HG03108 (cell line): ENCODE data around the gene NDUFB2.
"Not testable (repeated sequence)": the region's sequence is repeated elsewhere in the genome, so short reads cannot be mapped to it uniquely, and the experiment has no call there.

Experiments
- ATAC-seq: cut with Tn5 transposase; IDR thresholded peaks from one replicate; pipeline ENCODE4 v1.9.1; 2021; ENCODE audit warnings: moderate library complexity; ENCODE audit not compliant: unreplicated experiment

The NDUFB2 gene

DNA sequence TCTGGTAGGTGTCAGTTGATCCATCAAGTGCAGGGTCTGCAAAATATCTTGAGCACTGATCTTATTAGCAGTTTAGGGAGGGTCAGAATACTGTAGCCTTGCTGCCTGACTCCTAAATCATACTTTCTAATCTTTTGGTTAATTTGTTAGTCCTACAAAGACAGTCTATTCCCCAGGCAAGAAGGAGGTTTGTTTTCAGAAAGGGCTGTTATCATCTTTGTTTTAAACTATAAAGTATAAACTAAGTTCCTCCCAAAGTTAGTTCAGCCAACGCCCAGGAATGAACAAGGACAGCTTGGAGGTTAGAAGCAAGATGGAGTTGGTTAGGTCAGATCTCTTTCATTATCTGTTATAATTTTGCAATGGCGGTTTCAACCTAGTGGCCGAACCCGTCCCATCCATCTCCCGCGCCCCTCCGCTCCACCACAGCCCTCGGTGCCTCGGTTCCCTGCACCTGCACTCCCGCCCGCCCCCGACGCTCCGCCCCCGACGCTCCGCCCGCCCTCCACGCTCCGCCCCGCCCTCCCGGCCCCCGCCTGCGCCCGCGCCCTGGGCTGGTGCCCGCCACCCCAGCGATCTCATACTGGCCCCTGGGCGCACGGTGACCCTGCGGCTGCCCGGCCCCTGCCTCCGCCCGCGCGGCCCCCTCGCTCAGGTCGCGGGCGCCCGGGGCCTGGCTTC is 24.0 kb upstream of the NDUFB2 start, which contains the start of gene ADCK2:
TSS of gene ADCK2 (plus strand) at position 564 of the 681 bp plus-strand sequence. CDS start 386 bp downstream, outside the sequence.
- ATAC-seq = peak; percentile 43

DNA sequence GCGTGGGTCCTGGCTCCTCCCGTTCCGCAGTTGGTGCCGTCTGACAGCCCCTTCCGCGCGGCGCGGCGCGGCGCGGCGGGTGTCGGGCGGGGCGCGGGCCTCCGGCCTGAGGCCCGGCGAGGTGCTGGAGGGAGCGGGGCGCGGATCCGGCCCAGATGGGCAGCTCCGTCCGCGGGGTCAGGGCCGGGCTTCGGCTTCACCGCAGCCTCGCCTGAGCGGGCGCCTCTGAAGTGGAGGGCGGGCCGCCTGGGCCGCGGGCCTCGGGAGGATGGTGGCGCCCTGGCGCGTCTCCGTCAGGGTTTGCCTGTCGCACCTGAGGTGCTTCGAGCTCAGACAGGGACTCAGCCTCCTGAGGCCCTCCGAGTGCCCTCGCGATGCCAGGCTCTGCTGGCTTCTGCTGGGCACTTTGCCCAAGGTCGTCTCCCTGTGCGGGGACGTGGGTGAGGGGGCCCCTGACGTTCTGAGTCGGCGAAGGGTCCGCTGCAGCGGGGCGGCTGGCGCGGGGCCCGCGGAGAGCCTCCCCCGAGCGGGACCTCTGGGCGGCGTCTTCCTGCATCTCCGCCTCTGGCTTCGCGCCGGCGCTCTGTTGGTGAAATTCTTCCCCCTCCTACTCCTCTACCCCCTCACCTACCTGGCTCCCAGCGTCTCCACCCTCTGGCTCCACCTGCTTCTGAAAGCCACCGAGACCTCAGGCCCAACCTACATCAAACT is 23.3 kb upstream of the NDUFB2 start:
- peak; percentile 32 for ATAC-seq

DNA sequence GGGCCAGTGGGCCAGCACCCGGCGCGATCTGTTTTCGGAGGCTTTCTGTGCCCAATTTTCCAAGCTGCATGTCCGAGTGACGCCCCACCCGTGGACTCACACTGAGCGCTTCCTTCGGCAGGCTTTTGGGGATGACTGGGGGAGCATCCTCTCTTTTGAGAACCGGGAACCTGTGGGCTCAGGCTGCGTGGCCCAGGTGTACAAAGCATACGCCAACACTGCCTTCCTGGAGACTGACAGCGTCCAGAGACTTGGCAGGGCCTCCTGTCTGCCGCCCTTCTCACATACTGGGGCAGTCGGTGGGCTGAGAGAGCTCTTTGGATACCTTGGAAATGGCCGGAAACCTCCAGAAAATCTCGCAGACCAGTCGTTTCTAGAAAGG is 22.7 kb upstream of the NDUFB2 start:
- no peak for ATAC-seq

DNA sequence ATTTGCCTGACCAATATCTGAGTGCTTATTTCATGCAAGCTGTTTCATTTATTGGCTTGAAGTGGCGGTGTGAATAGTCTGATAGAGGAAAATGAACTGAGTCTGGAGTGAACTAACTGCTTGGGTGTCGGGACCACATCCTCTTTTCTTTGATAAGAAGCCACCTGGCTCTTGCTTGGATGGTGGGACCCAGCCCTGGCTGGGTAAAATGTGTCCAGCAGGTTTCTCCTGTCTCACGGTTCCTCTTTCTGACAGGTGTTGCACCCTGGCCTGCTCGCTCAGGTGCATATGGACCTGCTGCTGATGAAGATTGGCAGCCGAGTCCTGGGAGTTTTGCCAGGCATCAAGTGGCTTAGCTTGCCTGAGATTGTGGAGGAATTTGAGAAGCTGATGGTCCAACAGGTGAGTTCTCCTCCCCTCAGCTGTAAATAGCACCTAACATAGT is 22.1 kb upstream of the NDUFB2 start:
- ATAC-seq = no peak

DNA sequence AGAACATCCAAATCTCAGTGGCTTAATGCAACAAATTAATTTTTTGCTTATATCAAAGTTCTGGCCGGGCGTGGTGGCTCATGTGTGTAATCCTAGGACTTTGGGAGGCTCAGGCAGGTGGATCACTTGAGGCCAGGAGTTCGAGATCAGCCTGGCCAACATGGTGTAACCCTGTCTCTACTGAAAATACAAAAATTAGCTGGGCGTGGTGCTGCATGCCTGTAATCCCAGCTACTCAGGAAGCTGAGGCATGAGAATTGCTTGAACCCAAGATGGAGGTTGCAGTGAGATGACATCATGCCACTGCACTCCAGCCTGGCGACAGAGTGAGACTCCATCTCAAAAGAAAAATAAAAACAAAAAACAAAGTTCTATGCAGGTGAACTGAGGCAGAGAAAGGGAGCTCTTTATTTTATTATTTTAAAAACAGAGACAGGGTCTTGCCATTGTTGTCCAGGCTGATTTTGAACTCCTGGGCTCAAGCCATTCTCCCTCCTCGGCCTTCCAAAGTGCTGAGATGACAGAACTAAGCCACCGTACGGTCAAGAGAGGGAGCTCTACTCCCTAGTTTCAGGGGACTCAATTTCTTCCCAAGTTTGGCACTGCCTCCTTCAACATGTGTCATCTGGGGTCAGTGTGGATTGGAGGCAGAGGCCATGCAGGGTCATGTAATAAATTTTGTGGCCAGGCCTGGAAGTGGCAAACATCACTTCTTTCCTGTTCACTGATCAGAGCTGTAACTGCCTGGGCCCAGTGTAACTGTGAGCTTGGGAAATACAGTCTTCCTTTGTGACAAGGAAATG is 21.4 kb upstream of the NDUFB2 start:
- ATAC-seq = no peak

DNA sequence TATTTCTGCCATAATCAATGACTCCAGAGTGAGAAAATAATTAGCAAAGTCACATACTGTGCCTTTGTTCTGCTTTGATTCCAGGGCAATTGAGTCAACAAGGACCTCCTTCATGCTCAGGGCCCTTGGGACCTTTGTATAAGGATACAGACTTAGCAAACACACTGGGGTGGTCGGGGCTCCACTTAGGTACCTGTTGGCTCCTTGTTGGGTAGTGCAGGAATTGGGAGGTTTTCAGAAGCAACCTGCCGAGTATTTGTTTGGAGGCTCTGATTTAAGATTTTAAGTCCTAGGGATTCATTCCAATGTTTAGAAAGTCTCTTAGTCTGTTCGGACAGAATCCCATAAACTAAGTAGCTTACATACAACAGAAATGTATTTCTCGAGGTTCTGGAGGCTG is 20.8 kb upstream of the NDUFB2 start:
- no peak for ATAC-seq

DNA sequence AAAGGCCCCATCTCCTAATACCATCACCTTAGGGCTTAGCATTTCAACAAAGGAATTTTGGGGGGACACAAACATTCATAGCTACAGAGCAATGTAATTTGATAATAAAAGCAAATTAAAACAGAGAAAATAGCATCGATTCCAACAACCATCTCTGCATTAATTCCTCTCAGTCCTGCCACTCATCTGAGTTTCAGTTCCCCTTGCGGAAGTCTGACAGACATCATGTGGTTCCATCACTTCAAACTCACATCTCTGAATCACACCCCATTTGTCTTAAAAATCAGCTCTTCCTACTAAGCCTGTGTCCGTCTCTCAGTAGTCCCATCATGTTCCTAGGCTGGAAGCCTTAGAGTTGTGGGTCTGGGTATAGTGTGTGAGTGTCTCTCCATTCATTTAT is 20.2 kb upstream of the NDUFB2 start:
- peak; percentile 48 for ATAC-seq

DNA sequence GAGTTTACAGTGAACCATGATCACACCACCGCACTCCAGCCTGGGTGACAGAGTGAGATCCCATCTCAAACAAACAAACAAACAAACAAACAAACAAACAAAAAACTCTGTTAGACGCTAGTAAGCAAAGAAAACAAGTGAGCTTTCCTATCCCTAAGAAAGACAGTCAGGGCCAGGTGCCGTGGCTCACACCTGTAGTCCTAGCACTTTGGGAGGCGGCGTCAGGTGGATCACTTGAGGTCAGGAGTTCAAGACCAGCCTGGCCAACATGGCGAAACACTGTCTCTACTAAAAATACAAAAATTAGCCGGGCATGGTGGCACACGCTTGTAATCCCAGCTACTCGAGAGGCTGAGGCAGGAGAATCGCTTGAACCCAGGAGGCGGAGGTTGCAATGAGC is 19.6 kb upstream of the NDUFB2 start:
- ATAC-seq = not testable (repeated sequence)

DNA sequence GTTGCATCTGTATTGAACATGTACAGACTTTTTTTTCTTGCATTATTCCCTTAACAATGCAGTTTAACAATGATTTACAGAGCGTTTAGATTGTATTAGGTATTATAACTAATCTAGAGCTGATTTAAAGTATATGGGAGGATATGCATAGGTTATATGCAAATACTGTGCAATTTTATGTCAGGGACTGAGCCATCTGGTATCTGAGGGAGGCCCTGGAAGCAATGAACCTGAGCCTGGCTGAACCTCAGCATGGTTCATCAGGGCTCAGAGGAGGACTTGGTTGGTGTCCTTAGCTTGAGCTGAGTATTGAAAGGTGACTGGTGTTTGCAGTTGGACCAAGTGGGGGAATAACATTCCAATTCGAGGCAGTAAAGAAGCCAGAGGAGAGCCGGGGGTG is 19.0 kb upstream of the NDUFB2 start:
- ATAC-seq = no peak

DNA sequence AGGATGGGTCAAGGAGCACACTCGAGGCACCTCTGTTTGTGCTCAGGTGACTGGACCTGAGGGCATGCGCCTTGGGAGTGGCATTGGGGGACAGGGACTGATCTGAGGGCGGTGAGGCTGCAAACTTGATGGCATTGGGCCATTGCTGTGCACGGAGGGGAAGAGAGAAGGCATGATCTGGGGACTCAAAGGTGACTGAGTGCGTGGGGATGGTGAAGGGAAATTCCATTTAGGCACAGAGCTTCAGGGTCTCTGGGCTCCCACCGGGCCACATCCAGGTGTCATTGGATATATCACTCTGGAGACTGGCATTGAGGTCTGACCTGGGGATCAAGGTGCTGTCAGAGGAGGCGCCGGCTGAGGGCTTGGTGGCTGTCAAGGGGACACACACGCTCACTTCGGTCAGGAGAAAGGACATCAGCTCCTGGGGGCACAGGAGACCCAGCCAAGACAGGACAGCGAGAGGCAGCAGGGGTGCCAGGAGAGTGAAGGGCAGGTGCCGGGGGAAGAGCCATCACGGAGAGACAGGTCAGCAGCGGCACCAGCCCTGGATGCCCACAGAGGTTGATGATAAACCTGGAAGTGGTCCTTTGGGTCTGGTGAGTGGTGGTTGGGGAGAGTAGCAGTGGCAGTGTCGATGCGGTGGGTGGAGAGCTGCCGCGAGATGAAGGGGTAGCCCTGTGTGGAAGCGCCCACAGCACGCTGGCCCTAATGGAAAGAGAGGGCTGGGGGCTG is 18.3 kb upstream of the NDUFB2 start:
- ATAC-seq = no peak

DNA sequence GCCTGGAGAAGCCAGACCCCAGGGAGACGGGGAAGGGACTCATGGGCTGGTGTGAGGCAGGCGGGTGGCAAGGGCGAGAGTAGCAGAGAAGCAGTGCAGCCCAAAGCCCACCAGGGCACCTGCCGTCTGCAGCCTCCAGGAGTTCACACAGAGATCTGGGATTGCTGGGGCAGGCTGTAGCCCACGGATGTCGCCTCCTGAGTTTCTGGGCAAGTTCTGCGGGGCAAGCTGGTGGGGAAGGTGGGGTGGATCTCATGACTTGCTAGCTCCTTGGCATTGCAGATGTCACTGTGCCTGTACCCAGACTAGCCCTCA is 17.7 kb upstream of the NDUFB2 start:
- ATAC-seq = no peak

DNA sequence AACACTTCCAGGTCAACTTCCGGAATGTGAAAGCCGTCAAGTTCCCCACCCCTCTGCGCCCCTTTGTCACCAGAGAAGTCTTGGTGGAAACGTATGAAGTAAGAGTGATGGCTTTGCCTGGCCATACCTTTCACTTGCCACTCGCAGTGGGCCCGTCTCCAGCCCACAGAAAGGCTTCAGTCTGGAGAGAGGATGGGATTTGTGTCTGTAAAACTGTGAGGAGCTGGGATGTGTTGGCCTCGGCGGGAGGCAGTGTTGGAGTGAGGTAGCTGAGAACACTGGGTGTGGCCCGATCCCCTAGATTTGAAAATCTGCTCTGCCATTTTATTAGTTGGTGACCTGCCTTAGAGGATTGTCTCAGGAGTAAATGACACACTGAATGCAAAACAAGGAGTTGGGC is 17.3 kb upstream of the NDUFB2 start:
- ATAC-seq = no peak

DNA sequence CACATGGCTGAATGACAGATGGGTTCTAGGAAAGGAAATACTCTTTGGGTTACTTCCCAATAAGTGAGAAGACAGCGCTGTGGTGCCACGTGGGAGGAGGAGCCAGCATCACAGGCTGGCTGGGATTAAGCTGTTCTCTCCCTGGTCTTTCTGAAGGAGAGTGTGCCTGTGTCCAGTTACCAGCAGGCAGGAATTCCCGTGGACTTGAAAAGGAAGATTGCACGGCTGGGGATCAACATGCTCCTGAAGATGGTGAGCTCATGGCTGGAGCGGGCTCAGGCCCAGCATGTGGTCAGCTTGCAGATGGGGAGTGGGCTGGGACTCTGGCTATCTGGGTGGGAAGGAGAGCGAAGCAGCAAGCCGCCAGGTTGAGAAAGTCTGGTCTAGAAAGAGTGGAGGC is 15.6 kb upstream of the NDUFB2 start:
- ATAC-seq = no peak

DNA sequence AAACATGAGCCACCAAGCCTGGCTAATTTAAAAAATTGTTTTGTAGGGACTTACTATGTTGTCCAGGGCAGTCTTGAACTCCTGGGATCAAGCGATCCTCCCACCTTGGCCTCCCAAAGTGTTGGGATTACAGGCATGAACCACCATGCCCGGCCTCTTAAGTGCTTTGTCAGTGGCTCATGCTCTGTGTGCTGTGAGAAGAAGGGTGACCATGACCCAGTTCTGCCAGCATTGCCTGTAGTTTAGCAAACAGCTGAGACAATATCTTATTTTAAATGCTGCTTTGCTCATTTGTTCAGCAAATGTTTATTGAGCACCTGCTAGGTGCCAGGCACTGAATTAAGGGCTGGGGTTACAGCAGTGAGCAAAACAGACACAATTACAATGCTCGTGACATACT is 14.7 kb upstream of the NDUFB2 start:
- ATAC-seq = no peak

DNA sequence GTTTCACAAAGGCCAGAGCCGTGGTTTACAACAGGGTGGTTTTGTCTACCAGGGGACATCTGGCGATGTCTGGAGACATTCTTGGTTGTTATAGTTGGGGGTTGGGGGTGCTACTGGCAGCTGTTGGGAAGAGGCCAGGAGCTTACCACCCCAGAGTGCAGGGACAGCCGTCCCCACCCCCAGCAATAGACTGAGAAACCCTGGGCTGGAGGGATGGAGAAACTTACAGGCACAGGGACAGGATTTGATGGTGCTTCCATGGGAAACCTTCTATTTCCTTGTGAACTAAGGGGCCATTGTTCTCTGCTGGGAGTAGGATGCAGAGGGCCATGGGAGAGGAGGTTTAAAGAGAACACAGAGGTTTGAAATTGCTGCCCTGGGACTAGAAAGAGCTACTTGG is 12.9 kb upstream of the NDUFB2 start:
- ATAC-seq = no peak

DNA sequence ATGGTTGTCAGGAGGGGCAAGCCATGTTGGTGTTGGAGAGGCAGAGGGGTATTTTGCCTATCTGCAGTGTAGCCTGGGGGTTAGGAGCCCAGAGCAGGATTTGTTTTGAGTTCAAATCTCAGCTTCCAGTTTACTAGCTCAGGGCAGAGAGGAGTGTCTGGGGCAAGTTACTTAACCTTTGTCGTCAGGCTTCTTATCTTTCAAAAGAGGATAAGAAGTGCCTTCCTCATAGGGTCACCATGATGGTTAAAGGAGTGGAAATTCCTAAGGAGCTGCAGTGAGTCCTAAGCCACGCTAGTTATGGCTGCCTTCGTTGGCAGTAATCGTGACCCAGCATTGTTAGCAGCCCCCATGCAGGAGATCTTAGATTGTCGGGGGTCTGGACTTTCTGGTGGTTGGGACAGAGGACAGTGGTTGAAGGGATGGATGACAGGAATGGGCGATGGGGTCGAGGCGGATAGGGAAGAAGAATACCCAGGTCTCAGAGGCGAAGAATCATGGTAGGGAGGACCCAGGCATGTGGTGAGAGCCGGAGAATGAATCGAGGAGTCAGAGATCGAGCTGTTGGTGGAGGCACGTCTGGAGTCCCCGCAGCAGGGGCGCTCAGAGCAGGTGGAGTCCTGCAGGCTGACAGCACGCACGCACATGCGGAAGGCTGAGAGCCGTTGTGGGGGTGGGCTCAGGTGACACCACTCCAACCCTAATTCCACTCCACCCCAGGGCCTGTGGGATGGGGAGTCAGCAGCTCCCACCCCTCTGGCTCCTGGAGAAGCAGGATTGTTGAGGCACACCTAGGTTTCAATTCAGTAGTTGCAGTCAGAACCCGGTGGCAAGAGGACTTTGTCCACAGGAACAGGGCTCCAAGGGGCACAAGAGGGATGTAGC is 12.2 kb upstream of the NDUFB2 start:
- ATAC-seq = no peak

DNA sequence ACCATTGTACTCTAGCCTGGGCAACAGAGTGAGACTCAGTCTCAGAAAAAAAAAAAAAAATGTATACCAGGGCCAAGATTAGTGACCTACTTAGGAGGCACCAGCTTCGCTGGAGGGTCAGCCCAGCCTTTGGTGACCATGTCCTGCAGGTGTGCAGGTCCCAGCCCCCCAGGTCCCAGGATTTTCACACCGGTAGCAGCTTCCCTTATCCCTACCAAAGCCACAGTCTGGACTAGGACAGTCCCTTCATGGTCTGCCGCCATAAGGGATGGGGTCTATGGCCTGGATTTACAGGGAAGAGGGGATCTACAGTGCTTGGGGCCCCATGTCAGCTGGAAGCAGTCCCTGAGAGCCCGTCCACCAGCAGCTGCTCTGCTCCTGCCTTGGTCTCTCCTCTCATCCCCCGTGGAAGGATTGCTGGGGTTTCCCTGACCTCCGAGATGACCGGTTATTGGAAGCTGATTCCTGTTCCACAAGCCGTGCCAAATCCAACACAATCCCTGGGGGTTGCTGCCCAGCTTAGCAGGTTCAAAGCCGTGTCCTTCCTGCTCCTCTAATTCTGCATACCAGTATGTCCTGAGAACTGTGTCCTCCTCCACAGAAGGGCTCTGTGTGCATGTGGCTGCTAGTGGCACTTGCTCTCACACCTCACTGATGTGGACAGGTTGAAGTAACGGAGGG is 11.0 kb upstream of the NDUFB2 start:
- no peak for ATAC-seq

DNA sequence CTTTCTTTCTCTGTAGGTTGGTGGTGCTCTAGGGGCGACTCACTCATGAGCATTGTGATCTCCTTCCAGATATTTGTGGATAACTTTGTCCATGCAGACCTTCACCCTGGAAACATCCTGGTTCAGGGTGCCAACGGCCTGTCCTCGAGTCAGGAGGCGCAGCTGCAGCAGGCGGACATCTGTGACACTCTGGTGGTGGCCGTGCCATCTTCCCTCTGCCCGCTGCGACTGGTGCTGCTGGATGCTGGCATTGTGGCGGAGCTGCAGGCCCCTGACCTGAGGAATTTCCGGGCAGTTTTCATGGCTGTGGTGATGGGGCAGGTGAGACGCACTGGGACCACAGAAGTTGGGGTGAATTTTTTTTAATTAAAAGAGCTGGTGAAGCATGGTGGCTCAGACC is 9.6 kb upstream of the NDUFB2 start:
- ATAC-seq = no peak

DNA sequence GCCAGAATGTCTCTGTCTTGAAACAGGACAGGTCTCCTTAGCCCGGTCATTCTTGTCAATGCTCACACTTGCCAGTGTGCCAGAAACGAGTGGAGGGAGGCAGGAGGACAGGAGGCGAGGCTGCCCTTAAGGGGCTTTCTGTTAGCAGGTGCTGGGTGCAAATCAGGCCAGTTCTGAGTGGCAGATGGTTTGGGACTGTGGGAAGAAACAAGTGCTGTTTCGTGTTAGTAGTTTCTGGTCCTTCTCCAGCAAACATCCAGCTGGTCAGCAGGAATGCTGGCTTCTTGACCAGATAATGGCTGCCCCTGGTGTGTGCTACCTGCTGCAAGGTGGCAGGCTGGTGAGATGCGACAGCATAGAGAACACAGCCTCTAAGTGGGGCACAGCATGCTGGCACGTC is 8.2 kb upstream of the NDUFB2 start:
- ATAC-seq = no peak
